Subcutaneous adipose tissue (tissue), 4 donors: ENCODE results near the gene MAB21L3. TPM values are rescaled to one million over a fixed set of nuclear protein-coding genes. Genes with fewer than 3 reads are reported as not detected.

Experiments
- total RNA-seq, 4 donors: library from RNA; depleted of rRNA; stranded (reverse); fragments of >200 nt; gene quantifications; one replicate each; pipeline ENCODE4 v1.1.0, GENCODE V29; 2016
- TF ChIP-seq, protein P1 (sequence below): fragments of 450-650 bp; IDR thresholded peaks from one replicate; pipeline ENCODE4 v1.5.1; 2016; ENCODE audit warnings: low read depth, mild to moderate bottlenecking, control low read depth, antibody characterized with exemption, moderate library complexity

The MAB21L3 gene
- total RNA-seq, 4 donors from 2014 or later: 0.75 to 6.3 (median 2.4) TPM

DNA sequence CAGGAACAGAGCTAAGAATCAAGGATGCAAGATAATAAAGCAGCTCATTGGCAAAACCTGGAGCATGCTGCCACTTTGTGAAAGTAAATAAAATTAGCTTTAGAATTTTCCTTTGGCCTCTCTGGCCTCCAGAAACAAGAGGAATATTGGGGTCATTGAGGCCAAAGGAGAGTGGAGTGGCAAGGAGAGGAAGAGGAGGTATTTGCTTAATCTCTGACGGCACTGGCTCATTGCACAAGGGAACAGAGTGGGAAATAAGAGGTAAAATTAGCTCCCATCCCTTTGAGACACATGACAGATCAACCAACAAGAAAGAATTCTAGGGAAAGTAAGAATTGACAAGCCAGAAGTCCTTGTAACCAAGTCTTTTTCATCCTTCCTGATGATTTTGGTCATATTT, 48.4 kb downstream of the MAB21L3 start:
- TF ChIP-seq, protein P1, sequence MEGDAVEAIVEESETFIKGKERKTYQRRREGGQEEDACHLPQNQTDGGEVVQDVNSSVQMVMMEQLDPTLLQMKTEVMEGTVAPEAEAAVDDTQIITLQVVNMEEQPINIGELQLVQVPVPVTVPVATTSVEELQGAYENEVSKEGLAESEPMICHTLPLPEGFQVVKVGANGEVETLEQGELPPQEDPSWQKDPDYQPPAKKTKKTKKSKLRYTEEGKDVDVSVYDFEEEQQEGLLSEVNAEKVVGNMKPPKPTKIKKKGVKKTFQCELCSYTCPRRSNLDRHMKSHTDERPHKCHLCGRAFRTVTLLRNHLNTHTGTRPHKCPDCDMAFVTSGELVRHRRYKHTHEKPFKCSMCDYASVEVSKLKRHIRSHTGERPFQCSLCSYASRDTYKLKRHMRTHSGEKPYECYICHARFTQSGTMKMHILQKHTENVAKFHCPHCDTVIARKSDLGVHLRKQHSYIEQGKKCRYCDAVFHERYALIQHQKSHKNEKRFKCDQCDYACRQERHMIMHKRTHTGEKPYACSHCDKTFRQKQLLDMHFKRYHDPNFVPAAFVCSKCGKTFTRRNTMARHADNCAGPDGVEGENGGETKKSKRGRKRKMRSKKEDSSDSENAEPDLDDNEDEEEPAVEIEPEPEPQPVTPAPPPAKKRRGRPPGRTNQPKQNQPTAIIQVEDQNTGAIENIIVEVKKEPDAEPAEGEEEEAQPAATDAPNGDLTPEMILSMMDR: no peak

DNA sequence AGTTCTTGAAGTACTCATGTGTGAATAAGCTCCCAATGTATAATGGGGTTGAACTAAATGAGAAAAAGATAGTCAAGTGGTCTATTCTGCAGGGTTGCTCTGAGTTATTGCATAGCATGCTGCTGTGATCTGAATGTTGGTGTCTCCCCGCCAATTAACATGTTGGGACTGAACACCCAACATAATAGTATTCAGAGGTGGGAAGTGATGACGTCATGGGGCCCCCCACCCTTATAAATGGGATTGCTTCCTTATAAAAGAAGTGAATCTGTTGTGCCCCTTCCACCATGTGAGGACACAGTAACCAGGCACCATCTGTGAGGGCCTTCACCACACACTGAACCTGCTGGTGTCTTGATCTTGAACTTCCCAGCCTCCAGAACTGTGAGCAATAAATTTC, 50.2 kb downstream of the MAB21L3 start:
- TF ChIP-seq, protein P1: no peak

DNA sequence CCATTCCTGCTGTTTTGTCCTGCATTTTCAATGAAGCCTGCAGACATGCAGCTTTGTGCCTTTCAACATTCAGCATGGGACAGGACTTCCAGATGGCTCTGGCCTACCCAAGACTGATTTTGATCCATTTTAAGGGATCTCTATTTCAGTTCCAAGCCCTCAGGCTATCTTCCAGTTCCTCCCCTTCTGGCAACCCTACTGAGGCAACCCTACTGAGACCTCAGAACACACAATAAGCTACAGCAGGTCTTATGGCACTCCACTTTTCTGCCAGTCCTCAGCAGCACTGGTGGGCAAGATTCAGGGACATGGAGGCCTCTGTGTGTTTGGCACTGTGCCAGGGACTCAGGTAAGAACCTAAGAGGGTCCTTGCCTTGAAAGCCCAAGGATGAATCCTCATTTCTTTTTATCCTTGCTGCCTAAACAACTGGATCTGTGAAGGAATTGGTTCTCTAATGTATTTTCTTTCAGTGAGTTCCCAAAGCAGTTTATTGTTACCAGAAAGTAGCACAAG, 50.7 kb downstream of the MAB21L3 start:
- TF ChIP-seq, protein P1: no peak

DNA sequence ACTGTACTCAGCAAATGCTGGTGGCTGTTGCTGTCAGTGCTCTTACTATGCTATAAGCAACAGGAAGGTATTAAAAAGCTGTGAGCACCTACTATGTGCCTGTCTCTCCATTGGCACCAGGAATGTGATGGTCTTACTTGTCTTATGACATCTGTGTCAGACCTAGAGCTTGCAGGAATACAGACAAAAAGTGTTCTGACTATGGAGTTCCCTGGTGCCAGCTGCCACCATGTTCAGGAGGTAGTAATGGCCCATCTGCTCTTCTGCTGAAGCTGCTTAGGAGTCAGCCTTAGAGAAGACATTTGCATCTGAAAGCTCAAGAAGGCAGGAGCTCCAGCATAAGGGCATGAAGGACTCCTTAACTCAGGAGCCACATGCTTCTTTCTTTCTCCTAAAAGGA, 52.3 kb downstream of the MAB21L3 start:
- TF ChIP-seq, protein P1: no peak

DNA sequence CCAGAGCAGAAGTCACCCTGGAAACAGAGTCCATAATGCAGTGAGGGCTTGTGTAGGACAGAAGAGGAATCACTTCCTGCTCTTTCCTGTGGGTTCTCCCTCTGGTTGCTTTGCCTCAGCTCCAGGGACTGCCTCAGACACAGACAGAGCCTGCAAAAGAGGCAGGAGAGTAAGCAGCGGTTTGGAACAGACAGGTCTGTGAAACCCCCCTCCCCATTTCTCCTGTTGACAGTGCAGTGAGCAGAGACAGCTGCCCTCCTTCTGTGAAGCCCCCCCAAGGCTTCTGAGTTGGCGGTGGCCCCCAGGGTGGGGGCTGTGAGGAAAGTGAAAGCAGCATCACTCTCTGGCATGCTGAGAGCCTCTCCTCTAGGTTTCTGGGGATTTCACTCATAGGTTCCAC, 53.0 kb downstream of the MAB21L3 start:
- TF ChIP-seq, protein P1: no peak

DNA sequence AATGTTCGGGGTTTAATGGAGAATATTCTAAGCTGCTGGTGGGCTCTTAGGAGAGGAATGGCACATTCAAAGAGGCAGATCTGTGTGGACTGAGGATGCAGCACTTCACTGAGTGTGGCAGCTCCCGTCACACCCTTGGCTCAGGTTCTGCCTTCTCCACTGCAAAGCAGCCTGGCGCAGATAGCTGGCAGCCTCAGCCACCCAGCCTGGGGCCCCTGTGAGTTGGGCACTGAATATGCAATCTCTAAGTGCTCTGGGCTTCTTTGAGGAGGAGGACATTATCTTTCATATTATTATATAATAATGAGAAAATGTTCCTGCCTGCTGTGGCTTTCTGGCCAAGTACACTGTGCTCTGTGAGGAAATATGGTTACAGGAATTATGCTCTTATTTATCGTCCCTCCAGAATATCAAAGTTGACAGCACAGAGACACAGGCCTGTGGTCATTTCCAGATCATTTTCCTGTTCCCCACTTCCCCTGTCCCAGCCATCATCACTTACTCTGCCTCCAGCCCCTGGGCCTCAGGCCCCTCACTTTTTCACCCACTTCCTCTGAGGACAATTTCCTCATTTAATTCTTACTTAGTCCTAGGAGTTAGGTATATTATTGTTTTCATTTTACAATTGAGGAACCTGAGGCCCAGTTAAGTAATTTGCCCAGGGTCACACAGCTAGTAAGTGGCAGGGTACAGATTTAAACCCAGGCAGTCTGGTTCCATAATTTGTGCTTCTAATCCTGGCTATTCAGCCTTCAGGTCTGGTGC, 53.6 kb downstream of the MAB21L3 start:
- TF ChIP-seq, protein P1: no peak

DNA sequence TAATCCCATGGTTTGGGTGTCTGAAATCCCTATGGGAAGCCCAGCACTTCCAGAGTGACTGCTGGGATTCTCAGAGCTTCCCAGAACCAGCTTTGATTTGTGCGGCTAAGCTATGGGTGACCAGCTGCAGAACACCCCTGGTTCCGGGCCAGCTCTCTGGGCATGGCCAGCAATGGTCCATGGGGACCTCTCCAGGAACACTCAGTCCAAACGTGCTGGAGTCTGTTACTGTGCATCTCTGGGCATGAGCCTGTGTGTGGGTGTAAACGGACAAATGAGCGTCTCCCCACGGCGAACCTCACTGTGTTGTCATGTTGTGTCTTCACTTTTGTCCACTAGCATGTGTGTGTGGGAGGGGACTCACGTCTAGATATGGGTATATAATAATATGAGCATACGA, 54.4 kb downstream of the MAB21L3 start:
- TF ChIP-seq, protein P1: no peak
